Colonic mucosa (tissue), 4 donors: ENCODE data around the gene FLT3. TPM values are rescaled to one million over a fixed set of nuclear protein-coding genes. Genes with fewer than 3 reads are reported as not detected.

Experiments used
- DNase-seq: peaks from one replicate; pipeline ENCODE4 v3.0.0-alpha.2; 2020
- H3K27ac ChIP-seq: fragments of 200-600 bp; one replicate; pipeline ENCODE4 v1.8.0; 2021
- H3K27me3 ChIP-seq: fragments of 200-600 bp; one replicate; pipeline ENCODE4 v1.8.0; 2021
- H3K36me3 ChIP-seq: fragments of 200-600 bp; one replicate; pipeline ENCODE4 v1.8.0; 2021
- H3K4me1 ChIP-seq: fragments of 200-600 bp; one replicate; pipeline ENCODE4 v1.8.0; 2021; ENCODE audit warnings: mild to moderate bottlenecking
- H3K4me3 ChIP-seq: fragments of 200-600 bp; one replicate; pipeline ENCODE4 v1.8.0; 2021
- H3K9ac ChIP-seq, 2 donors: one replicate each; pipeline ENCODE4 v1.7.0; 2013; ENCODE audit warnings: control low read depth in 2 of 2, low read depth in 2 of 2, low read length in 2 of 2
- H3K9me3 ChIP-seq: fragments of 200-600 bp; one replicate; pipeline ENCODE4 v1.8.0; 2021
- intact Hi-C: fragments of 100-400 bp; cut with DNase I; formaldehyde crosslinking; loops from one replicate; pipeline ENCODE4 v1.14.1; 2022
- total RNA-seq, 2 donors: library from RNA; stranded (reverse); fragmentation: NEBNext Ultra II Directional in 1 of 2; extraction: Animal tissue kit (Norgen Biotek cat#: 25700) in 1 of 2; gene quantifications; one replicate each; pipeline ENCODE4 v1.2.1, GENCODE V29; 2021
- TF ChIP-seq, protein P1 (sequence below): fragments of 200-600 bp; IDR thresholded peaks from one replicate; pipeline ENCODE4 v1.8.0; 2022; ENCODE audit warnings: antibody characterized with exemption, mild to moderate bottlenecking
- donor health status: healthy.
- donor health status: DM: no; HTN: no; CAD: no.
- donor health status: DM: no; HTN: no; CAD: no.

Gene FLT3
- total RNA-seq, 2 donors from 2014 or later = 0.19 TPM; not detected in 1

DNA sequence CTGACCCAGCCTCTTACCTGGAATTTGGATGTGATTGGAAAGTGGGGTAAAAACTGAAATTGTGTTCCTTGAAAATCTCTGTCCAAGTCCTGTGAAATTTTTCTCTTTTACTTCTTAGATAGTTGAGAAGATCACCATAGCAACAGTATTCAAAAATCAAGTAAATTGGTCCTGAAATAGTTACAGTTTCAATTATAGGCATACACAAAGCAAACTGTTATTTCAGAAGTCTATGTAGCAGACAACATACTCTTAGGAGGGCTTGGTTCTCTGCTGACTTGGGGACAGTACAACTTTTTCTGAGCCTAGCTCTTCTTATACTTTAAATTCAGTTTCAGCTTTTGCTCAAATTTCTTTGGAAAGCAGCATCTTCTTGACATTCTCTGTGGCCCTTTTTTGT lies 73.3 kb downstream of the FLT3 start:
- Histone ChIP-seq H3K9ac (no peak overlapping the region), H3K4me1 (no peaks in the 10 kb centered on the region), H3K27me3 (no peaks in the 10 kb centered on the region), H3K27ac (no peak overlapping the region), H3K9me3 (no peaks in the 10 kb centered on the region), H3K4me3 (no peak overlapping the region), H3K36me3 (no peaks in the 10 kb centered on the region)
- DNase-seq = no peak
- intact Hi-C loops = no loop called here
- TF ChIP-seq, protein P1, sequence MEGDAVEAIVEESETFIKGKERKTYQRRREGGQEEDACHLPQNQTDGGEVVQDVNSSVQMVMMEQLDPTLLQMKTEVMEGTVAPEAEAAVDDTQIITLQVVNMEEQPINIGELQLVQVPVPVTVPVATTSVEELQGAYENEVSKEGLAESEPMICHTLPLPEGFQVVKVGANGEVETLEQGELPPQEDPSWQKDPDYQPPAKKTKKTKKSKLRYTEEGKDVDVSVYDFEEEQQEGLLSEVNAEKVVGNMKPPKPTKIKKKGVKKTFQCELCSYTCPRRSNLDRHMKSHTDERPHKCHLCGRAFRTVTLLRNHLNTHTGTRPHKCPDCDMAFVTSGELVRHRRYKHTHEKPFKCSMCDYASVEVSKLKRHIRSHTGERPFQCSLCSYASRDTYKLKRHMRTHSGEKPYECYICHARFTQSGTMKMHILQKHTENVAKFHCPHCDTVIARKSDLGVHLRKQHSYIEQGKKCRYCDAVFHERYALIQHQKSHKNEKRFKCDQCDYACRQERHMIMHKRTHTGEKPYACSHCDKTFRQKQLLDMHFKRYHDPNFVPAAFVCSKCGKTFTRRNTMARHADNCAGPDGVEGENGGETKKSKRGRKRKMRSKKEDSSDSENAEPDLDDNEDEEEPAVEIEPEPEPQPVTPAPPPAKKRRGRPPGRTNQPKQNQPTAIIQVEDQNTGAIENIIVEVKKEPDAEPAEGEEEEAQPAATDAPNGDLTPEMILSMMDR = no peak

DNA sequence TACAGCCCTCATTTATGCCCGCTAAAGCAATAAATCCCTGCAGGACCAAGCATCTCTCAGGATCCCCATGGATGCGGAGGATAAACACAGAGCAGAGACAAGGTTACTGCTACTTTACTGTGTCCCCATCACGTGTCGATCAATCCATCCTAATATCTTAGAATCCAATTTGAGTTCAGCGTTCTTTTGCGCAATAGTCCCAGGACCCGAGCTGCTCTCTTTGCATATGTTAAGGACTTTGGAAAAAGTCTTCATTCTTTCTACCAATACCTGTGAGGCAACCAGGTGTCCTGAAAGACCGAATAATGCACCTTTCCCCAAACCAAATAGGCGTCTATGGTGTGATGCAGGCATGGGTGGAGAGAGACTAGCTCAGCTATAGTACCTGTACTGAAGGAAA lies 73.9 kb downstream of the FLT3 start:
- Histone ChIP-seq H3K9ac (no peak overlapping the region), H3K36me3 (no peaks in the 10 kb centered on the region), H3K27me3 (no peaks in the 10 kb centered on the region), H3K4me1 (no peaks in the 10 kb centered on the region), H3K4me3 (no peak overlapping the region), H3K9me3 (no peaks in the 10 kb centered on the region), H3K27ac (no peak overlapping the region)
- TF ChIP-seq, protein P1 = no peak
- intact Hi-C loops = no loop called here
- DNase-seq = no peak

DNA sequence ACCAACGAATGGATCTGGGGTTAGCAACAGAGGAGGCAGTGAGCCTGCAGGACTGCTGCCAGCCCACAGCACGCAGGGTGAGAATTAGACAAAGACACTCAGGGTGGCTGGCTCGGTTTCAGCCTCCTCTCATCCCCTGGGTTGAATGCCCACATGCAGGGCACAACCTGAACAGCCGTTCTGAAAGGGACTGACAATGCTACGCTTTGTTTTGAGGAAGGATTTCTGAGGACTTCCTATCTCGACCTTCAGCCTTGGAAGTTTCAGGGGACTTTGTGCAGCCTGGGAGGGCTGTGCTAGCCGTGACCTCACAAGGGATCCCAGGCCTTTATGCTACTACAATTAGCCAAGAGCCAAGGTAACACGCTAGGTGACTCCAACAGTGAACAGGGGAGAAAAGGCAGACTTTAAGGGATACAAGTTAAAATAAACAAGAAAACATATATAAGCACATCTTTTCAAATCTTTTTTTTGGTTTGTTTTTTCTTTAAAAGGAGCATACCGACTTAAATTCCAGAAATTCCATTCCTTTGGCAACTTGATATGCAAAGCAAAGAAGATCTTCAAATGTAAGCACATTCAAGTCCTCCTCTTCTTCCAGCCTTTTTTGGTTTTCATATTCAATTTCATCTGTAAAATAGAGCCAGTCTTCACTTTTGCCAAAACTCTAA lies 77.4 kb downstream of the FLT3 start:
- no peaks in the 10 kb centered on the region for H3K4me1 ChIP-seq
- H3K27ac ChIP-seq = no peak overlapping the region
- intact Hi-C loops = no loop called here
- H3K27me3 ChIP-seq = no peaks in the 10 kb centered on the region
- no peak overlapping the region for H3K4me3 ChIP-seq
- DNase-seq = no peak
- H3K9me3 ChIP-seq = no peaks in the 10 kb centered on the region
- H3K36me3 ChIP-seq = no peaks in the 10 kb centered on the region
- TF ChIP-seq, protein P1 = no peak
- no peak overlapping the region for H3K9ac ChIP-seq

DNA sequence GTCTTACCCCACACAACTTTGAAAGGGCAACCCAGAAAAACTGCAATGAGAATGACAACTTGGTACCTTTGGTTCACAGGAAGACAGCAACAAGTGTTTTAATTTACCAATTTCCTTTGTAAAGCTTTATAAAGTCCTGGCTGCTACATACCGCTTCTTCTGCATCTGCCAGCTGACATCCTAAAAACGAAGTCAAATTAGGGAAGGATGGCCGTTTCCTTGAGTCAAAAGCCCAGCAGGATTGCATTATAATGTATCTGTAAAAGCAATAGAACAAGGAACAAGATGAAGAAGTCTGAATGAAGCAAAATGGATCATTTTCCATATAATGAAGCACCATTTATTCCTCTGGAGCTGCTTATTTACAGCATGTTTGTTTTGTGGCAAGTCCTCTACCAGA lies 86.1 kb downstream of the FLT3 start:
- H3K27me3 ChIP-seq = no peaks in the 10 kb centered on the region
- H3K36me3 ChIP-seq = no peaks in the 10 kb centered on the region
- H3K9me3 ChIP-seq = no peaks in the 10 kb centered on the region
- intact Hi-C loops = no loop called here
- TF ChIP-seq, protein P1 = no peak
- DNase-seq = no peak
- no peak overlapping the region for H3K4me3 ChIP-seq
- H3K27ac ChIP-seq = no peak overlapping the region
- H3K9ac ChIP-seq = no peak overlapping the region
- H3K4me1 ChIP-seq = no peaks in the 10 kb centered on the region

DNA sequence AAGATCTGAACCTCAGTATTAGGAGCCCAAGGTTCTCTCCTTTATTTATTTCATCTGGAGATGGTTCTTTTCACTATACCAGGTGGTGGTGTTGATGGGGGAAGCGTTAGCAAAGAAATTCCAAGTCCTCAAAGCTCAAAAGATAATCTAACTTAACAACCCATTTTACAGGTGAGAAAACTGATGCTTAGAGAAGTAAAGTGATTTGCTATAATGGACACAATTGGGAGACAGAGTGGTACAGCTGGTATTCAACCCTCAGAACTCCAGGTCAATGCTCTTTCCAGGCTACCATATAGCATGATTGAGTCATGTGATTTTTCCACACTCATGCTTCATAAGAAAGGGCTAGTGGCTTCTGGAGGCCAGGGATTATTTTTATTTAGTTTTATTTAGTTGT lies 86.9 kb downstream of the FLT3 start:
- H3K9ac ChIP-seq = no peak overlapping the region
- intact Hi-C loops = no loop called here
- no peaks in the 10 kb centered on the region for H3K27me3 ChIP-seq
- H3K4me3 ChIP-seq = no peak overlapping the region
- no peak for DNase-seq
- TF ChIP-seq, protein P1 = no peak
- no peaks in the 10 kb centered on the region for H3K9me3 ChIP-seq
- H3K27ac ChIP-seq = no peak overlapping the region
- no peaks in the 10 kb centered on the region for H3K4me1 ChIP-seq
- H3K36me3 ChIP-seq = no peaks in the 10 kb centered on the region
